GM18861 (cell line): ENCODE measurements around the gene OMP.

Source experiments
- ATAC-seq: cut with Tn5 transposase; IDR thresholded peaks from one replicate; pipeline ENCODE4 v1.9.1; 2021; ENCODE audit not compliant: unreplicated experiment

OMP gene

GRCh38 chr11:77121096-77121640 lies 18.5 kb downstream of the OMP start:
- ATAC-seq: no peak

- no peak for ATAC-seq
Observed at GRCh38 chr11:77121876-77122575, 19.4 kb downstream of the OMP start.

- no peak for ATAC-seq
Observed at GRCh38 chr11:77122576-77123212, 20.1 kb downstream of the OMP start.

- no peak for ATAC-seq
Observed at GRCh38 chr11:77123591-77123990, 21.0 kb downstream of the OMP start.

GRCh38 chr11:77124041-77124440 lies 21.4 kb downstream of the OMP start:
- ATAC-seq: no peak

- no peak for ATAC-seq
Observed at GRCh38 chr11:77124488-77124887, 21.8 kb downstream of the OMP start.

GRCh38 chr11:77125191-77125590 lies 22.6 kb downstream of the OMP start:
- no peak for ATAC-seq

- no peak for ATAC-seq
Observed at GRCh38 chr11:77125695-77126094, 23.1 kb downstream of the OMP start.

GRCh38 chr11:77126156-77126775 lies 23.6 kb downstream of the OMP start:
- no peak for ATAC-seq

GRCh38 chr11:77126861-77127234 lies 24.2 kb downstream of the OMP start:
- ATAC-seq: no peak

GRCh38 chr11:77127235-77127911 lies 24.7 kb downstream of the OMP start:
- ATAC-seq: no peak

GRCh38 chr11:77127920-77128691 lies 25.5 kb downstream of the OMP start, which contains the start of gene MYO7A:
Gene MYO7A, plus strand, starts transcription at chr11:77128246. Its CDS starts 2,389 bp downstream, at chr11:77130635.
- ATAC-seq: no peak

- no peak for ATAC-seq
Observed at GRCh38 chr11:77129069-77129841, 26.6 kb downstream of the OMP start.

GRCh38 chr11:77129842-77130756 lies 27.5 kb downstream of the OMP start:
- ATAC-seq: no peak

- ATAC-seq: no peak
Observed at GRCh38 chr11:77130763-77131513, 28.3 kb downstream of the OMP start.

- no peak for ATAC-seq
Observed at GRCh38 chr11:77131560-77131959, 28.9 kb downstream of the OMP start.

- no peak for ATAC-seq
Observed at GRCh38 chr11:77135069-77135468, 32.4 kb downstream of the OMP start.

- no peak for ATAC-seq
Observed at GRCh38 chr11:77136074-77136473, 33.4 kb downstream of the OMP start.
